ENCODE measurements around the gene INO80. TPM values are rescaled to one million over a fixed set of nuclear protein-coding genes. Genes with fewer than 3 reads are reported as not detected.

The INO80 gene
- total and polyA plus RNA-seq, 2 donors (not counting 3 experiments of a cell fraction or from before 2014, with no cell fraction given) = 5.7 to 29.1 TPM

GRCh38 chr15:40990789-40991188, 125.3 kb downstream of the INO80 start:
- Histone ChIP-seq H2AFZ (ENCODE audit: low read depth, low read length) (no peak overlapping the region), H4K20me1 (replicated peaks; ENCODE audit: control insufficient read depth, extremely low read depth, insufficient read depth, low read length) (no peaks in the 10 kb centered on the region), H3K9me3 (replicated peaks; ENCODE audit: control insufficient read depth, insufficient read depth, low read length) (no peaks in the 10 kb centered on the region), H3K27me3 (ENCODE audit: control insufficient read depth in 2 of 2, insufficient read depth in 2 of 2, low read length in 2 of 2) (no peaks in the 10 kb centered on the region), H3K79me2 (ENCODE audit: control insufficient read depth, insufficient read depth, low read length) (no peaks in the 10 kb centered on the region), H3K9me1 (replicated peaks; ENCODE audit: control insufficient read depth, extremely low read depth, insufficient read depth, low read length) (no peaks in the 10 kb centered on the region), H3K4me3 (replicated peaks in 1 of 3; ENCODE audit: insufficient read depth in 1 of 3, low read depth in 1 of 3, low read length in 3 of 3) (no peak overlapping the region), H3K4me2 (ENCODE audit: insufficient read depth, low read length) (no peak overlapping the region), H3K27ac (ENCODE audit: insufficient read depth, low read depth, low read length) (no peak overlapping the region), H3K36me3 (ENCODE audit: control insufficient read depth in 2 of 2, extremely low read depth in 1 of 2, insufficient read depth in 2 of 2, low read length in 2 of 2) (peaks cover 10 to 11% of the 10 kb centered on the region in 2 experiments), H3K4me1 (ENCODE audit: control insufficient read depth, extremely low read depth, insufficient read depth, low read length) (no peaks in the 10 kb centered on the region), H3K9ac (replicated peaks; ENCODE audit: extremely low read depth, insufficient read depth, low read length) (no peak overlapping the region)
- DNase-seq (ENCODE audit: low read depth, low spot score) (no peak), FAIRE-seq (no peak)
- dilution Hi-C loops (cut with MboI; ENCODE audit: extremely low pct_ligation_motif_present, low sequenced_read_pairs) (no loop called here), intact Hi-C loops (cut with micrococcal nuclease) (no loop called here)
- no TSS peak for BruUV-seq (replicated peaks)
- TF ChIP-seq POLR2AphosphoS5 (IDR thresholded peaks at IDR 0.05; ENCODE audit: insufficient read depth, low read depth, low read length) = no peak
- TF ChIP-seq MYC (IDR thresholded peaks at IDR 0.05; ENCODE audit: low read depth, low read length) = no peak
- TF ChIP-seq JUN (IDR thresholded peaks at IDR 0.05; ENCODE audit: borderline replicate concordance, insufficient read depth, insufficient read length, low read depth) = no peak
- TF ChIP-seq POLR2A (IDR thresholded peaks at IDR 0.05; ENCODE audit: low read depth, low read length) = no peak
- no peak for TF ChIP-seq MAX (IDR thresholded peaks at IDR 0.05; ENCODE audit: insufficient read depth, insufficient read length)
- no peak for TF ChIP-seq EZH2 (IDR thresholded peaks at IDR 0.05; ENCODE audit: borderline replicate concordance, low read depth, low read length, severe bottlenecking)
- TF ChIP-seq CTCF (IDR thresholded peaks at IDR 0.05; ENCODE audit: extremely low read depth in 1 of 2, insufficient read depth in 1 of 2, low read depth in 1 of 2, low read length in 2 of 2) = no peak
- TF ChIP-seq GATA2 (IDR thresholded peaks at IDR 0.05; ENCODE audit: insufficient read depth, insufficient read length, low read depth, low read length) = no peak
- CTCF ChIA-PET = interaction anchor here (1.0 to 2.8 kb wide), 3 partner anchors 12 to 85 kb away, joined by 3 to 11 read pairs (median 4); no protein-coding TSS in a partner anchor
- POLR2A ChIA-PET = interaction anchor here (1.1 kb wide), 1 partner anchor 17 kb away, joined by 3 read pairs; no protein-coding TSS in a partner anchor

Data from endothelial cell of umbilical vein (primary cell).